ENCODE measurements around the gene TENT5A. TPM values are rescaled to one million over a fixed set of nuclear protein-coding genes. Genes with fewer than 3 reads are reported as not detected.

Gene TENT5A
- total RNA-seq, 4 donors from 2014 or later, result 7.9 to 74.9 (median 23.3) TPM

- no peak for DNase-seq
- H3K9me3 ChIP-seq, result no peaks in the 10 kb centered on the region
- TF ChIP-seq POLR2A (IDR thresholded peaks at IDR 0.05), result no peak
- no peak for TF ChIP-seq CTCF (IDR thresholded peaks at IDR 0.05)
- no peaks in the 10 kb centered on the region for H3K4me1 ChIP-seq
- no peaks in the 10 kb centered on the region for H3K36me3 ChIP-seq
- intact Hi-C loops (cut with DNase I; ENCODE audit: low total_unique reads), result no loop called here
- H3K27me3 ChIP-seq, result no peaks in the 10 kb centered on the region
- H3K4me3 ChIP-seq, result no peak overlapping the region
- no peak overlapping the region for H3K27ac ChIP-seq
These were observed 36.8 kb upstream of the TENT5A start for GRCh38 chr6:81789291-81789690.

GRCh38 chr6:81788748-81789147 is 36.3 kb upstream of the TENT5A start:
- H3K4me3 ChIP-seq, result no peak overlapping the region
- H3K9me3 ChIP-seq, result no peaks in the 10 kb centered on the region
- H3K27ac ChIP-seq, result no peak overlapping the region
- no peak for DNase-seq
- no peaks in the 10 kb centered on the region for H3K27me3 ChIP-seq
- no peak for TF ChIP-seq CTCF (IDR thresholded peaks at IDR 0.05)
- no peak for TF ChIP-seq POLR2A (IDR thresholded peaks at IDR 0.05)
- intact Hi-C loops (cut with DNase I; ENCODE audit: low total_unique reads), result no loop called here
- H3K4me1 ChIP-seq, result no peaks in the 10 kb centered on the region
- H3K36me3 ChIP-seq, result no peaks in the 10 kb centered on the region

GRCh38 chr6:81787313-81788068 is 35.0 kb upstream of the TENT5A start:
- no peaks in the 10 kb centered on the region for H3K36me3 ChIP-seq
- no peak overlapping the region for H3K27ac ChIP-seq
- H3K4me1 ChIP-seq, result no peaks in the 10 kb centered on the region
- no peaks in the 10 kb centered on the region for H3K9me3 ChIP-seq
- intact Hi-C loops (cut with DNase I; ENCODE audit: low total_unique reads), result no loop called here
- DNase-seq, result no peak
- no peak overlapping the region for H3K4me3 ChIP-seq
- no peak for TF ChIP-seq POLR2A (IDR thresholded peaks at IDR 0.05)
- no peak for TF ChIP-seq CTCF (IDR thresholded peaks at IDR 0.05)
- no peaks in the 10 kb centered on the region for H3K27me3 ChIP-seq

- Histone ChIP-seq H3K4me1 (no peaks in the 10 kb centered on the region), H3K4me3 (no peak overlapping the region), H3K36me3 (no peaks in the 10 kb centered on the region), H3K27ac (no peak overlapping the region), H3K9me3 (no peaks in the 10 kb centered on the region), H3K27me3 (no peaks in the 10 kb centered on the region)
- TF ChIP-seq POLR2A (IDR thresholded peaks at IDR 0.05), result no peak
- TF ChIP-seq CTCF (IDR thresholded peaks at IDR 0.05), result no peak
- DNase-seq, result no peak
- intact Hi-C loops (cut with DNase I; ENCODE audit: low total_unique reads), result no loop called here
These were observed 33.7 kb upstream of the TENT5A start for GRCh38 chr6:81786150-81786549.

- TF ChIP-seq POLR2A (IDR thresholded peaks at IDR 0.05) (no peak), CTCF (IDR thresholded peaks at IDR 0.05) (no peak)
- Histone ChIP-seq H3K36me3 (no peaks in the 10 kb centered on the region), H3K9me3 (no peaks in the 10 kb centered on the region), H3K4me1 (no peaks in the 10 kb centered on the region), H3K4me3 (no peak overlapping the region), H3K27ac (no peak overlapping the region), H3K27me3 (no peaks in the 10 kb centered on the region)
- intact Hi-C loops (cut with DNase I; ENCODE audit: low total_unique reads), result no loop called here
- no peak for DNase-seq
These were observed 32.9 kb upstream of the TENT5A start for GRCh38 chr6:81785377-81785776.

All from uterus (tissue), 4 donors.